ENCODE measurements around the gene FTO.

- no peak for TF ChIP-seq CTCF (IDR thresholded peaks at IDR 0.05; ENCODE audit: low read length)
- no peak for TF ChIP-seq EZH2phosphoT487 (IDR thresholded peaks at IDR 0.05; ENCODE audit: low read length)
These were observed 180.8 kb downstream of the FTO start for GRCh38 chr16:53884748-53885147.
